ENCODE data around the gene SLC24A1. TPM values are rescaled to one million over a fixed set of nuclear protein-coding genes. Genes with fewer than 3 reads are reported as not detected.

SLC24A1 gene
- total RNA-seq, 1 experiment from 2014 or later, result 4.9 TPM

GRCh38 chr15:65663521-65663920 lies 41.8 kb downstream of the SLC24A1 start:
- Histone ChIP-seq H3K27me3 (replicated peaks; ENCODE audit: insufficient read depth, low read depth, low read length, poor library complexity) (no peaks in the 10 kb centered on the region), H3K4me3 (ENCODE audit: low read depth, low read length, poor library complexity, severe bottlenecking) (no peak overlapping the region), H3K27ac (ENCODE audit: low read depth, low read length, poor library complexity, severe bottlenecking) (no peak overlapping the region), H3K4me1 (ENCODE audit: insufficient read depth, low read length, poor library complexity, severe bottlenecking) (no peaks in the 10 kb centered on the region), H3K9me3 (ENCODE audit: low read depth, low read length, poor library complexity, severe bottlenecking) (no peaks in the 10 kb centered on the region), H3K36me3 (ENCODE audit: insufficient read depth, low read length, poor library complexity, severe bottlenecking) (peaks cover 5% of the 10 kb centered on the region)
- intact Hi-C loops (cut with micrococcal nuclease; ENCODE audit: unreplicated experiment), result no loop called here
- TF ChIP-seq EZH2 (IDR thresholded peaks at IDR 0.05; ENCODE audit: borderline replicate concordance, low read depth, low read length, poor library complexity, severe bottlenecking) (no peak), CTCF (conservative IDR thresholded peaks at IDR 0.05; ENCODE audit: low read depth, low read length) (no peak)
- CTCF ChIA-PET, result interaction anchor here (0.7 kb wide), 1 partner anchor 54 kb away, joined by 3 read pairs; no protein-coding TSS in a partner anchor
- no peak for DNase-seq (ENCODE audit: low spot score)
- no TSS peak for BruUV-seq (replicated peaks)
- POLR2A ChIA-PET (ENCODE audit: low non-redundant PET), result no interaction called here

- POLR2A ChIA-PET (ENCODE audit: low non-redundant PET), result no interaction called here
- H3K4me1 ChIP-seq (ENCODE audit: insufficient read depth, low read length, poor library complexity, severe bottlenecking), result no peaks in the 10 kb centered on the region
- BruUV-seq (replicated peaks), result no TSS peak
- intact Hi-C loops (cut with micrococcal nuclease; ENCODE audit: unreplicated experiment), result no loop called here
- peaks cover 5% of the 10 kb centered on the region for H3K36me3 ChIP-seq (ENCODE audit: insufficient read depth, low read length, poor library complexity, severe bottlenecking)
- no peak for TF ChIP-seq CTCF (conservative IDR thresholded peaks at IDR 0.05; ENCODE audit: low read depth, low read length)
- no peak overlapping the region for H3K4me3 ChIP-seq (ENCODE audit: low read depth, low read length, poor library complexity, severe bottlenecking)
- no peak for DNase-seq (ENCODE audit: low spot score)
- no peaks in the 10 kb centered on the region for H3K27me3 ChIP-seq (replicated peaks; ENCODE audit: insufficient read depth, low read depth, low read length, poor library complexity)
- no peaks in the 10 kb centered on the region for H3K9me3 ChIP-seq (ENCODE audit: low read depth, low read length, poor library complexity, severe bottlenecking)
- CTCF ChIA-PET, result no interaction called here
- H3K27ac ChIP-seq (ENCODE audit: low read depth, low read length, poor library complexity, severe bottlenecking), result no peak overlapping the region
Measured at GRCh38 chr15:65666257-65666656, 44.5 kb downstream of the SLC24A1 start.

- ChIA-PET CTCF (no interaction called here), POLR2A (ENCODE audit: low non-redundant PET) (no interaction called here)
- Histone ChIP-seq H3K27ac (ENCODE audit: low read depth, low read length, poor library complexity, severe bottlenecking) (no peak overlapping the region), H3K4me3 (ENCODE audit: low read depth, low read length, poor library complexity, severe bottlenecking) (no peak overlapping the region), H3K27me3 (replicated peaks; ENCODE audit: insufficient read depth, low read depth, low read length, poor library complexity) (no peaks in the 10 kb centered on the region), H3K9me3 (ENCODE audit: low read depth, low read length, poor library complexity, severe bottlenecking) (no peaks in the 10 kb centered on the region), H3K4me1 (ENCODE audit: insufficient read depth, low read length, poor library complexity, severe bottlenecking) (no peaks in the 10 kb centered on the region), H3K36me3 (ENCODE audit: insufficient read depth, low read length, poor library complexity, severe bottlenecking) (no peaks in the 10 kb centered on the region)
- no peak for DNase-seq (ENCODE audit: low spot score)
- TF ChIP-seq EZH2 (IDR thresholded peaks at IDR 0.05; ENCODE audit: borderline replicate concordance, low read depth, low read length, poor library complexity, severe bottlenecking) (no peak), CTCF (conservative IDR thresholded peaks at IDR 0.05; ENCODE audit: low read depth, low read length) (no peak)
- no TSS peak for BruUV-seq (replicated peaks)
- intact Hi-C loops (cut with micrococcal nuclease; ENCODE audit: unreplicated experiment), result no loop called here
Measured at GRCh38 chr15:65675551-65675950, 53.8 kb downstream of the SLC24A1 start.

Data from A673 (cell line).